ENCODE measurements around the gene DUOX2. TPM values are rescaled to one million over a fixed set of nuclear protein-coding genes. Genes with fewer than 3 reads are reported as not detected.

Gene DUOX2
- total RNA-seq, 3 donors from 2014 or later (not counting 1 experiment from before 2014, with no cell fraction given): 2.5 TPM; not detected in 2

DNA sequence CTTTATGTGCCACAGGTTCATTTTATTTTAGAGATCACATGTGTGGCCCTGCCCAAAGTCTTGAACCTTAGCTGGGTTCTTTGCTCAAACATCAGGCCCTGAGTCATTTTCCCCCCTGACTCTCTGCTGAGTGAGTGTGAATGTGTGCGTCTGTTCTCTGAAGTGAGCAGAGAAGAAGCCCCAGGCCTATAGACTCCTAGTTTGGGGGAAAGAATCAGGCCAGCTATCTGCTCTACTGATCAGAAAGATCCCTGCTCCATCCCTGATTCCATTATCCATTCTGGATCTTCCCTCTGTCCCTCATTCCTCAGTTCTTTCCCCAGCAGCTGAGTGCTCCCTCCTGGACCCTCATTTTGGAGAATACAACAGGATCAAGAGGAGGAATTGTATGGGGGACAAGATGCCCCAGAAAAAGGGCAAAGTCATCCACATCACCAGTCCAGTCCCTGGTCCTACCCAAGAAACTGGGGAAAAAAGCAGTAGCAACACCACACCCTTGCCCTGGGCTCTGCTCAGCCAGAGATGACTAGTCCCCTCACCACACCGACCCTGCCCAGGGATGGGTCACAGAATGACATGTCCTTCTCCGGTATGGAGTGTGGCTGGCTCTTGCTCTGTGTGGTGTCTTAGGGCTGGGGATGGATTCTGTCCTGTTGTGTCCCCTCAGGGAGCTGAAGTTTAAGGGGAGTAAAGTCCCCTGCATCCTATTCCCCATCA is 19.0 kb upstream of the DUOX2 start:
- H3K4me3 Mint-ChIP-seq: no peak overlapping the region
- H3K4me1 Mint-ChIP-seq: peaks cover 0 to 18% of the 10 kb centered on the region in 2 donors
- no peak overlapping the region for H3K27ac Mint-ChIP-seq
- 67% methylated on average over 3 of the region's 3 CpGs for WGBS (ENCODE audit: insufficient coverage)
- intact Hi-C loops (cut with micrococcal nuclease): no loop called here
- Histone ChIP-seq H3K27ac (ENCODE audit: low read length) (no peak overlapping the region), H3K4me3 (ENCODE audit: low read length) (no peak overlapping the region), H3K9me3 (ENCODE audit: control insufficient read depth, insufficient read depth, low read length) (no peaks in the 10 kb centered on the region), H3K27me3 (ENCODE audit: control insufficient read depth, insufficient read depth, low read length) (peaks cover 39% of the 10 kb centered on the region), H3K4me1 (ENCODE audit: control insufficient read depth, insufficient read depth, low read length) (peaks cover 21% of the 10 kb centered on the region), H3K36me3 (ENCODE audit: control insufficient read depth, insufficient read depth, low read length) (no peaks in the 10 kb centered on the region)
- ATAC-seq (no peak), DNase-seq (no peak)
- H3K36me3 Mint-ChIP-seq: no peaks in the 10 kb centered on the region
- no peaks in the 10 kb centered on the region for H3K9me3 Mint-ChIP-seq
- H3K27me3 Mint-ChIP-seq (ENCODE audit: low read depth in 2 of 2): peaks cover 57 to 63% of the 10 kb centered on the region in 2 donors
- TF ChIP-seq, protein P1, sequence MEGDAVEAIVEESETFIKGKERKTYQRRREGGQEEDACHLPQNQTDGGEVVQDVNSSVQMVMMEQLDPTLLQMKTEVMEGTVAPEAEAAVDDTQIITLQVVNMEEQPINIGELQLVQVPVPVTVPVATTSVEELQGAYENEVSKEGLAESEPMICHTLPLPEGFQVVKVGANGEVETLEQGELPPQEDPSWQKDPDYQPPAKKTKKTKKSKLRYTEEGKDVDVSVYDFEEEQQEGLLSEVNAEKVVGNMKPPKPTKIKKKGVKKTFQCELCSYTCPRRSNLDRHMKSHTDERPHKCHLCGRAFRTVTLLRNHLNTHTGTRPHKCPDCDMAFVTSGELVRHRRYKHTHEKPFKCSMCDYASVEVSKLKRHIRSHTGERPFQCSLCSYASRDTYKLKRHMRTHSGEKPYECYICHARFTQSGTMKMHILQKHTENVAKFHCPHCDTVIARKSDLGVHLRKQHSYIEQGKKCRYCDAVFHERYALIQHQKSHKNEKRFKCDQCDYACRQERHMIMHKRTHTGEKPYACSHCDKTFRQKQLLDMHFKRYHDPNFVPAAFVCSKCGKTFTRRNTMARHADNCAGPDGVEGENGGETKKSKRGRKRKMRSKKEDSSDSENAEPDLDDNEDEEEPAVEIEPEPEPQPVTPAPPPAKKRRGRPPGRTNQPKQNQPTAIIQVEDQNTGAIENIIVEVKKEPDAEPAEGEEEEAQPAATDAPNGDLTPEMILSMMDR (IDR thresholded peaks at IDR 0.05): no peak

DNA sequence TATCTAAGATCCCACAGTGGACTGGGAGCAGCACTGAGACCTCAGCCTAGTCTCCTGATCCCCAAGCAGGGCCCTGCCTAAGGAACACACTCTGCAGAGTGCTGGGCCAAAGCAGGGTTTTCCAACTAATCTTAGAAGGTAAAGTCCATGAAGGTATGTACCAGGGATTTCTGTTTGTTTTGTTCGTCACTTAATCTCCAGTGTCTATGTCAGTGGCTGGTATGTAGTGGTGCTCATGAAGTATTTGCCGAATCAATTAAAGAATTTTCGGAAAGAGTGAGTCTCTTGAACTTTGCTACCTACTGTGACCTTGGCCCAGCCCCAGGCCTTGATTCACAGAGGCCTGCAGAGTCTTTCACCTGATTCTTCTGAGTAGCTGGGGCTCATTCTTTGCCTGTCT is 17.5 kb upstream of the DUOX2 start:
- Histone ChIP-seq H3K27me3 (ENCODE audit: control insufficient read depth, insufficient read depth, low read length) (peaks cover 40% of the 10 kb centered on the region), H3K4me1 (ENCODE audit: control insufficient read depth, insufficient read depth, low read length) (peaks cover 21% of the 10 kb centered on the region), H3K36me3 (ENCODE audit: control insufficient read depth, insufficient read depth, low read length) (no peaks in the 10 kb centered on the region), H3K27ac (ENCODE audit: low read length) (no peak overlapping the region), H3K4me3 (ENCODE audit: low read length) (no peak overlapping the region), H3K9me3 (ENCODE audit: control insufficient read depth, insufficient read depth, low read length) (no peaks in the 10 kb centered on the region)
- no peaks in the 10 kb centered on the region for H3K9me3 Mint-ChIP-seq
- TF ChIP-seq, protein P1 (IDR thresholded peaks at IDR 0.05): no peak
- no peaks in the 10 kb centered on the region for H3K36me3 Mint-ChIP-seq
- H3K4me3 Mint-ChIP-seq: no peak overlapping the region
- intact Hi-C loops (cut with micrococcal nuclease): no loop called here
- ATAC-seq (no peak), DNase-seq (no peak)
- H3K4me1 Mint-ChIP-seq: peaks cover 0 to 16% of the 10 kb centered on the region in 2 donors
- 96% methylated on average over 3 of the region's 3 CpGs for WGBS (ENCODE audit: insufficient coverage)
- H3K27me3 Mint-ChIP-seq (ENCODE audit: low read depth in 2 of 2): peaks cover 54 to 69% of the 10 kb centered on the region in 2 donors
- no peak overlapping the region for H3K27ac Mint-ChIP-seq

DNA sequence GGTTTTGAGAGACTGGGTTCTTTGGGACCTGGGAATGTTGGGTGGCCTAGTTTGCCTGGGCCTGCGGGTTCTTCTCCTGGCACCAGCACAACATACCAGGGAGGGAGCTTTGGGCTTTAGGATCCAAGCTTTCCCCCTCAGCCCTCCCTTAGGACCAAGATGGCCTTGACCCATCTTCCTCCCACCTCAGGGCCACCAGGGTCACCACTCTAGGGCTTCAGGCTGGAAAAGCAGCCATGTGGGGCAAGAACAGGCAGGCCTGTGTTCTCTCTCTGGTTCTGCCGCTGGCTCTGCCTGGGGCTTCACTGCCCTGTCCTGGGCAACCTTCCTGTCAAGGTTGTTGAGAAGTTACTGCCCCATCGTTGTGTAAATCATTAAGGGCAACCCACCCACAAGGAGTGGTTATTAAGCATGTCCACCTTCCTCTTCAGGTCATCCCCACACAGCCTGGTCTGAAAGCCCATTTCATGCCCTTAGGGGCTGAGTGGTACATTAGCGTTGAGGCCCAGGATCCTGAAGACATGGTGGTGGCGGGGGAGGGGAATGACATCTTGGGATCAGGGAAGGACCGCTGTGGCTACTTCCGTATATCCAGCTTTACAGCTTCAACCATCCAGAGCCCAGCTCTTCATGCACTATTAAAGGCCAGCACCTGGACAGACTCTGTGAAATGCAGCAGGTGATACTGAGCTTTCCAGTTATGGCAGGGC is 16.5 kb upstream of the DUOX2 start:
- Mint-ChIP-seq H3K27ac (no peak overlapping the region), H3K9me3 (no peaks in the 10 kb centered on the region), H3K27me3 (ENCODE audit: low read depth in 2 of 2) (peaks cover 59 to 75% of the 10 kb centered on the region in 2 donors), H3K36me3 (no peaks in the 10 kb centered on the region), H3K4me1 (peaks cover 0 to 11% of the 10 kb centered on the region in 2 donors), H3K4me3 (no peak overlapping the region)
- WGBS (ENCODE audit: insufficient coverage): 94% methylated on average over 7 of the region's 7 CpGs
- no peak overlapping the region for H3K4me3 ChIP-seq (ENCODE audit: low read length)
- peaks cover 17% of the 10 kb centered on the region for H3K4me1 ChIP-seq (ENCODE audit: control insufficient read depth, insufficient read depth, low read length)
- intact Hi-C loops (cut with micrococcal nuclease): no loop called here
- TF ChIP-seq, protein P1 (IDR thresholded peaks at IDR 0.05): no peak
- ATAC-seq: no peak
- H3K9me3 ChIP-seq (ENCODE audit: control insufficient read depth, insufficient read depth, low read length): no peaks in the 10 kb centered on the region
- DNase-seq: no peak
- H3K27ac ChIP-seq (ENCODE audit: low read length): no peak overlapping the region
- H3K36me3 ChIP-seq (ENCODE audit: control insufficient read depth, insufficient read depth, low read length): no peaks in the 10 kb centered on the region
- peaks cover 37% of the 10 kb centered on the region for H3K27me3 ChIP-seq (ENCODE audit: control insufficient read depth, insufficient read depth, low read length)
